Cardiac septum (tissue), 1 donor: ENCODE results near the gene NECTIN4. TPM values are rescaled to one million over a fixed set of nuclear protein-coding genes. Genes with fewer than 3 reads are reported as not detected.

Source experiments
- DNase-seq: peaks from one replicate; pipeline ENCODE4 v3.0.0-alpha.2; 2020; ENCODE audit warnings: low spot score
- intact Hi-C: fragments of 100-400 bp; cut with DNase I; formaldehyde crosslinking; loops from one replicate; pipeline ENCODE4 v1.14.0; 2022
- total RNA-seq: library from RNA; stranded (reverse); fragmentation: NEBNext Ultra II Directional; extraction: Animal tissue kit (Norgen Biotek cat#: 25700); gene quantifications from one replicate; pipeline ENCODE4 v1.2.1, GENCODE V29; 2021
- donor health status: DM: no; HTN: no; CAD: no.

The NECTIN4 gene
- total RNA-seq, 1 donor from 2014 or later = not detected

DNA sequence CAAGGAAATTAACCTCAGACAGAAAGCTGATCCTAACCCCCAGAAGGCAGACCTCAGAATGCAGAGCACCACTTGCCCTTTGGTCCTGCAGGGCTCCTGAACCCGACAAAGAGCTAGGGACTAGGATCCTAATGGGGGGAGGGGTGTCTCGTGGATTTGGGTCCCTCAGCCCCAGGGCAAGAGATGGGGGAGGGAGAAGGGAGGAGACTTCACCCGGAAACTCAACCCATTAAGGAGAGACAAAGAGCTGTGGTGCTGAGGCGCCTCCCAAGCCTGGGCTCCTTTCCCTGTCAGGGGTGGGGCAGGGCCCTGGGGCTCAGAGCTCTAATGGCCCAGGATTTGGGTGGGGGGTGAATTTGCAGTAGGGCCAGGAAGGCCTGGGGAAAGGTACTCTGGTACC is 2.9 kb downstream of the NECTIN4 start:
- no peak for DNase-seq
- intact Hi-C loops = loop anchor here (5.0 kb wide), 1 partner anchor 84 kb away; no protein-coding TSS in a partner anchor

DNA sequence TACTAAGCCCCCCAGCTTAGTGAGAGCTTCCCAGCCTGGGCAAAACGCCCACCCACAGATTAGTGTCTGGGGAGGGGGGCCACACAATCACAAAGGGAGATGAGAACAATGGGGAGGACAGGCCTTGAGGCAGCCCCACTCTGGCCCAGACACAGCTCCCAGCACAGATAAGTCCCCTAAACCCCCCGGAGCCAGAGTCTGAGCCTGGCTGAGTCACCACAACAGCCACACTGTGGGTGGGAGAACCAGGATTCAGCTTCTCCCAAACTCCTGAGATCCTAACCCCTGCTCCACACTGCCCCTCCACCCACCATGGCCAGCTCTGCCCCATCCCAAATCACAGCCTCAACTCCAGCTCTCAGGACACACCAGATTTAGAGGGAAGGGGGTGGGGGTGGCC is 4.2 kb downstream of the NECTIN4 start:
- intact Hi-C loops = loop anchor here (5.0 kb wide), 1 partner anchor 83 kb away; no protein-coding TSS in a partner anchor
- no peak for DNase-seq

DNA sequence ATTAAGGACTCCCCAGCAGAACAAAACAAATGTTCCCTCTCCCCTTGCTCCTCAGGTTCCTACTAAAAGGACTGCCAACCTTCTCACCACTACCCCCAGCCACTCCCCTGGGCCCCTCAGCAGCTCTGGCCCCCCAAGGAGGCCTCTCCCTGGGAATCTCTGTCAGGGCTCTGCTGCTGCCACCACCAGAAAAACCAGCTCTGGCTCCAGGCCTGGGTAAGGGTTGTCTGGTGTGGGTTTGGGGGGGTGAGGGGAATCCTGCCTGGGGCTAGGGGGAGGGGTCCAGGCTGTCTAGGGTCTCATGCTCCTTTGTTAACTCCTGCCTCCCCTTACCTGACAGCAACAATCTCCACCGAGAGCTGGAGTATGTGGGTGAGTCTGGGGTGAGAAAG is 4.8 kb downstream of the NECTIN4 start:
- DNase-seq = no peak
- intact Hi-C loops = no loop called here

DNA sequence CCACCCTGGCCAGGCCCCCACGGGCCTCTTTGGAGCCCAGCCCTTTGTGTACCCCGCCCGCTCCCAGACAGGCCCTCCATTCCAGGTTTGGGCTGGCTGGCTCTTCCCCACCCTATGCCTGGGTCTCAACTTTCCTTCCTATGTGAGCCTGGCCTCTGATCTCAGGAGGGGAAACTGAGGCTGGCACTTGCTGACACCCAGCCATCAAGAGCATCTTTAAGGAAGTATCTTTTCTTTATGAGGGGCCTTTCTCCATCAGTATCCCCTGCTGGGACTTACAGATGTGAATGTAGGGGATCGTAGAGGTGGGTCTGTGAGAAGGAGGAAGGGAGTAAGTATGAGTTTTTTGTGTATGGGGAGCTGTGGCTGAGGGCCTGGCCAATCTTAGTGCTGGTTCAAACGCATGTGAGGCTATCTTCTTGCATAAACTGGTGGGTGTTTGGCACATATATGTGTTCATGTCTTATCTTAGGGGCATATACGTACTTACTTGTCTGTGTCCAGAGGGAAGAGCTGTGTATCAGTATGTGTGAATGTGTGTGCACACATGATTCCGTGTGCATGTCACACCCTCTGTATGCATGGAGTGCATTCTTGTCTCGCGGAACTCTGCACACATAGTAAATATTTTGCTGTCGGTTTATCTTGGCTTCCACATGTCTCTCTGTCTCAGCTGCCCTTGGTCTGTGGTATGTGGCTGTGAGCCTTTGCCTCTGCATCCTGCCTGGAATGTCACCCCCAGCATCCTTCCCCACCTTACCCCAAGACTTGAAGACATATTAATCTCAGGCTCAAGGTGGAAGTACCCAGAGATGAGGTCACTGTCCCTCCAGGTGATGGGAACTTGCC is 5.4 kb downstream of the NECTIN4 start:
- no peak for DNase-seq
- intact Hi-C loops = no loop called here

DNA sequence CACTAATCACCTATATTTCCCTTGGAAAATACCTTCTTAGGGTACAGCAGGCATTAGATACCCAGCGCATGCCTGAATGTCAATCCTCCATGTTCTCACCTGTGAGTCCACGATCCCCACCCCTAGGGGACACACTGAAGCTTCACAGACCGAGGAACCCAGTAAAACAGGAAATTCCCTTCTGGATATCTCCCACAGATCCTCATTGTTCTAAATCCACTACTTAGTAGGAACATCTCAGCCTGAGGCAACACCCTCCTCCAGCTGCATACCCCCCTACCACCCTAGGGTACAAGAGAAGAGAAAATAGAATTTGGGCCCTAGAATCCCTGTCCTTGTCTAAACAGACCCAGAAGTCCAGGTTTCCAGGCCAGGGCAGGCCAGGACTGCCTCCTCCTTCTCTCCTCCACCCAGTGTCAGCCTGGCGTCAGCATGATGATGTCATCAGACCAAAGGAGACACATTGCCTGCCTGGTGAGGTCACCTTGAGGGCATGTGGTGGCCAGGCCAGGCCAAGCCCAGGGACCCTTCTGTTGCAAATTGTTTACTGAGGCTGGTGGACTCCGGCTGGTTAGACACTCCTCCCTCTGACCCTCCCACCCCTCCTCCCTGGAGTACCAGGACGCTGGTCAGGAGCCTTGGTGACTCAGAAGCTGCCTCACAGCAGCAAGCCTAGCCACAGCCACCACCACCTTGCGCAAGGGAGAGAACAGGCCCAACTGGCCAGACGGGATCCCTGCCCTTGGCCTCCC is 6.2 kb downstream of the NECTIN4 start:
- peak; percentile 82 for DNase-seq
- intact Hi-C loops = no loop called here

DNA sequence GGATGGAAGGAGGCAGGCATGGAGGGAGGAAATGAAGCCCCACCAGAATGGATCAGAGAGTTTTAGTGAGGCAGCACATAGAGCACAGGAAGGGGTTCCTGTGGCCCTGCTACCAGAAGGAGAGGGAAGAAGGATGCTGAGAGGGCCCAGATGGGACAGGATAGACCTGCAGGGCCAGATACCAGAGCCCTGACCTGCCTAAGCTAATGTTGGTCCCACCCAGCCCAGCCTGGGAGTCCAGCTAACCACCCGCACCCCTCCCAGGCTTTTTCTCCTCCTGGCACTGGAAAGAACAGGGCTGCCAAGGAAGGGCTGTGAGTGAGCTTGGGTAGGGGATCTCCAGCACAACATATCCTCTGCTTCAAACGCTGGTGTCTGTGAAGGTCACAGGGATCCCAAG is 6.9 kb downstream of the NECTIN4 start:
- DNase-seq = no peak
- intact Hi-C loops = no loop called here

DNA sequence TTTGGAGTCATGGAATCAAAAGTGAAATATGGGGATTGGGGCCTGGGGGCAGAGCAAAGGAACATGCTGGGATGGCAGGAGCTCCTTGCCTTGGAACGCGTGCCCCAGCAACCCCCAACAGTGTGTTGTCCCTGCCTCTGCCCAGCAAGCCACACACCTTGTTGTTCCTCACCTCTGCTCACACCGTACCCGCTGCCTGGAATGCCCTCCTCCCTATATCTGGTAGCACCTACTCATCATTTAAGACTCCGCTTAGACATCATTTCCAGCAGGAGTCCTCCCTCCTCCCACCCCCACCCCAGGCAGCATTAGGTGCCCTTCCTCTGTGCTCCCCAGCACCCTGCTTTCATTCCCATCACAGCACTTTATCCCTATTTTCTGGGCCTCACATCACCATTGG is 7.8 kb downstream of the NECTIN4 start:
- DNase-seq = no peak
- intact Hi-C loops = no loop called here

DNA sequence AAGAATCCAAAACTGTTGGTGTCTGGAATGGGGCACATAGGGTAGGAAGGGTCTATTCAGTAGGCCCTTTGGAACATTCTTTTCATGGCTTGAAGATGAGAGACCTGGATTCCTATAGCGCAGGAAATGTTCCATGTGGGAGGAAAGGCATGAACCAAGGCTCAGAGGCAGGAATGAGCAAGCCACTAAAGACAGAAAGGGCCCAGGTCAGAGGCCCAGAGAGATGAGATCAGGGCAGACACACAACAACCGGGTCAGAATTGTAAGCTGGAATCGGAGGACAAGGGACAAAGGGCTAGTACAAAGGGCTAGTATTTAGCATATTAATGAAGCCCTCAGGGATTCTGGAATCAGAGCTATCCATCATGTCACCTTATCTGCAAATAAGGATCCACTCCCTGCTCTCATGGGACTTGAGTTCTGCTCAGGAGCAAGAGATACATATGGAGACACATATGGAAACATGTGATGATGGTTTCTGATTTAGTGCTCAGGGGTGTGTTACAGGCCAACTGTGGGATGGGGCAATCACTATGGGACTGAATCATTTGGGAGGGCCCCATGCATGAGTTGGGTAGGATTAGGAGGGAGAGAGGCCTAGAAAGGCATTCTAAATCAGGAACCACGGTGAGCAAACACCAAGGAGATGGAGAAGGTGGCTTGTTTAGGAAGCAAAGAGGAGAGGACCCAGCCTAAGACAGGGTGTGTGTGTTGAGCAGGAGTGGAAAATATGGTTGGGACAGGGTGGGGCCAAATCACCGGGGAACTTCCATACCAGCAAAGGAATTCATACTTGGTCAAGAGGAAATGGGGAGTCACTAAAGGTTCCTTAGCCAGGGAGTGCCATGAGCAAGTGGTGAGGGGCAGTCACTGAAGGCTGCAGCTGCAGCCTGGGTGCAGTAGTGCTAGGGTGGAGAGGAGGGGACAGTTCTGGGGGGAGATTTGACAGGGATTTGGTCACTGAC is 8.6 kb downstream of the NECTIN4 start:
- DNase-seq = no peak
- intact Hi-C loops = no loop called here

DNA sequence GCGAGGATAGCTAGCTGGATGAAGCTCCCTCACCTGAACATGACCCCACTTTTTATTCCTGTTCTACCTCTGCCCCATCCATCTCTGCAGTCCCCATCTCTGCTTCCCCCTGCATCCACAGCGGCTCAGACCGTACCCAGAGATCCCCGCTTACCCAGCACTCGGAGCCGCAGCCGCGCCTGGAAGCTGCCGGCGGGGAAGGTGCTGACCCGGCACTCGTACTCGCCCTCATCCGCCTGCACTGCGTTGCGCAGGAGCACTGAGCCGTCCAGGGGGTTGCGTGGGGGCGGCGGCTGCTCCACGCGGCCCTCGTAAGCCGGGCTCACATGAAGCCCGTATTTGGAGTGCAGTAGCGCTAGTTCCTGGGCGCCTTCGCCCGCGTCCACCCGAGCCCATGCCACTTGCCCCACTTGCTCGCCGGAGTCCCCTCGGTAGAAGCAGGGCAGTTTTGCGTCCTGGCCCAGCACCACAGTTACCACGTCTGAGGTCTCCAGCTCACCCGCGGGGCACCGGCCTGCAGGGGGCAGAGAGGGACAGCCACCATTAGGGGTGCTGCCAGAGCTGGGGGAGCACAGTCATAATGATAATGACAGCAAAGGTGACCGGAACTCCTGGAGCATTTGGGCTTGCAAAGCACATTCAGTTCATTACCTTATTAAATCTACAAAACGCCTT is 9.8 kb downstream of the NECTIN4 start:
- intact Hi-C loops = no loop called here
- no peak for DNase-seq

DNA sequence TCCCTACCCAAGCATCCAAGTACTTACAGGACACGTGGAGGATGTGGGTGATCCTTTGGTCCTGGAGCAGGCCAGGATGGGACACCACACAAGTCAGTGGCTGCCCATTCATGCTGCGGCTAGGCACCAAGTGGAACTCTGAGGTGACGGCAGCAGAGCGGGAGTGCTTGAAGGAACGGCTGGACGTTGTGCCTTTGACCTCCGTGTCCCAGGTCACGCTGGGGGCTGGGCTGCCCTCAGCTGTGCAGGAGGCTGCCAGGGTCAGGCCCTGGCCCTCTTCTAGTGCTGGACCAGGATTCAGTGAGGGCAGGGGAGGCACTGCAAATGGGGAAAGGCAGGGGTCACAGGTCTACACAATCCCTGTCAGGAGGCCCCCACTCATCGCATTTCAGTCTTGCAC is 11.9 kb downstream of the NECTIN4 start:
- intact Hi-C loops = no loop called here
- no peak for DNase-seq

DNA sequence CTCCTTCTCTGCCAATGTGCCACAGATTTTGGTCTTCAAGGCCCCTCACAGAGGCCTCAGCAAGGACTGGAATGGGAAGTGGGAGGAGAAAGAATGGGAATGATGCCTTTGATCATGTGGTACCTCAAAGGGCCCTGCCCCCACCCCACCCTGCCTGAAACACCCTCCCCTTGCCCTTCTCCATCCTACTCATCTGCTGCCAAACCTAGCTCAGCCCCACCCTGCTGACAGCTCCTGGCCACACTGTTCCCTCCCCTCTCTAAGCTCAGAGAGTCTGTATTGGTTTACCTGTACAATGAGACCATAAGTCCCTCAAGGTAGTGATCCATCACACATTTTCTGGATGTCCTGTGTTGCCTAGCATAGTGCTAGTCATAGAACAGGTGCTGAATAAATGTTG is 12.9 kb downstream of the NECTIN4 start:
- intact Hi-C loops = no loop called here
- DNase-seq = no peak

DNA sequence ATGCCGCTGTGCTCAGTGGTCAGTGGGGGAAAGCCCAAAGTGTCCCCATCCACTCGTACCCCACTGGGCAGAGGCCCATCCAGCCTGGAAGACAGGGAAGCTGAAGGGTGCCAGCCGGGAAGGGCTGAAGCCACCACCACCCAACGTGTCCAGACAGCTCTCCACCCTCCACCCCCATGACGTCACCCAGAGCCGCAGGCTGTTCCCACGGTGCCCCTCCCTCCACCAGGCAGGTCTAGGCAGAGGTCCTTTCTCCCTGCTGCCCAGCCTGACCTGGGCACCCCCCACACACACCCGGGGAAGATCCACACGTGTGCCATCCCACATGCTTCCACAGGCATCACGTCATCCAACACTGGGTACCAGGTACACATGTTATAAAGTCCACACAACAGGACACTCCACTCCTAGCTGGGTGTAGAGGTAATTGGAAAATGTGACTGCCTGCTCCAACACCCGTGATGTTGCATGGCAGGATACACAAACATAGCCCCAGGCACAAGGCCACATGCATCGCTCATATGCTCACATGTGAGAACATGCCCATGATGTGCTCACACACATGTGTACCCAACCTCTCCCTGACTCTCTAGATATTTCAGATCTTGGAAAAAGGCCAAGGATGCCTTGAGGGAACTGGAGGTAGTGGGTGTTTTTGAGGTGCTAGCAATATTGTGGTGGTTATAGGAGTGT is 14.5 kb downstream of the NECTIN4 start:
- intact Hi-C loops = no loop called here
- DNase-seq = no peak

DNA sequence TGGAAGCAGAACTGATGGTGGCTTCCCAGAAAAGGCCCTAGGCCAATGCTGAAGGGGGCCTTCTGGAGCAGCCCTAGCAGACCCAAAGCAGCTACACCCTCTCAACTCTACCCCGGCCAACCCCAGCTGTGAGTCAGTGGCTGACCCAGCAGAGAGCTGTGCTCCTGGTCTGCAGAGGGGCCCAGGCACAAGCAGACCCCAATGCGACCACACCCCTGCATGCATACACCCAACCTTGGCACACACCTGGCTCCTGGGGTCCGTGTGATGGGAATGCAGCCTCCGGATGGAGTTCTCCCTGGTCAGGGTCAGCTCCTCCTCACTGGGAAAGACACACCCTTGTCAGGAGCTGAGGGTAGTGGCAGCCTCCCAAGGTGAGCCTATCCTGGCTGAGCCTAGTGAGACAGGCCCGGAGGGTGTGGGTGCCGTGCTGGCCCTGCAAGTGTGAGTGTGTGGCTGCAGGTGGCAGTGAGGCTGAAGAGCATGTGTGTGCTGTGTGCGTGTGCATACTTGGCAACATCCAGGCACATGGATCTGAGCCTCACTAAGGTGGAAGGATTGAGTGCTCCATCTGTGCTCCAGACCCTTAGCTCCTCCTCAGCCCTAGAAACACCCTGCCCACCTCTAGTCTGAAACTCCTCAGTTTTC is 15.8 kb downstream of the NECTIN4 start:
- no peak for DNase-seq
- intact Hi-C loops = no loop called here

DNA sequence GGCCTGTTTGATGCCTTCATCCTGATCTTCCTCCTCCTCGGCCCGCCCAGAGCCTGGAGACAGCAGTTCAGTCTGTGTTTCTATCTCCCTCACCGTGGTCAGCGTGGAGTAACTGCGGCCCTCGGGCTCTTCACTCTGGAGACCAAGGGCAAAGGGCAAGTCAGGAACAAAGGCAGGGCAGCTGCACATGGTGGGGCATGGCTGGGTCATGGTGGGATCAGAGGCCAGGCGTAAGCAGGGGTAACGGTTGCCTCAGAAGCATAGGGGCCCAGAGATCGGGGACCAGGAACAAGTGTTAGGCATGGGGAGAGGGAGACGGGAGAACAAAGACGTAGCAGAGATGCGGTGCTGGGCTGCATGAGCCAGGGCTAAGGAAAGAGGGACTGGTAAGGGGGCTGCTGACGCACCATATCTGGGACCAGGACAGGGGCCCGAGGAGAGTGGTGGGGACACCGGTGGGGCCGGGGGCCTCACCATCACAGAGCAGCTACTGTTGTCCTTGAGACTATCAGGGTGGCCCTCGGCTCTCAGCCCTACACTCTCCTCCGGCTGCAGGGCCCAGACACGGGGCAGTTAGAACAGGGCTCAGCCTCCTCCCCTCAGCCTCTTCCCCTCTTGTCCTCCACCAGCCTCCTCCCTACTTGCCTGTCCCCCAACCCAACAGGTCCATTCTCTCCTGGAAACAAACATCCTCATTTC is 16.5 kb downstream of the NECTIN4 start:
- DNase-seq = no peak

DNA sequence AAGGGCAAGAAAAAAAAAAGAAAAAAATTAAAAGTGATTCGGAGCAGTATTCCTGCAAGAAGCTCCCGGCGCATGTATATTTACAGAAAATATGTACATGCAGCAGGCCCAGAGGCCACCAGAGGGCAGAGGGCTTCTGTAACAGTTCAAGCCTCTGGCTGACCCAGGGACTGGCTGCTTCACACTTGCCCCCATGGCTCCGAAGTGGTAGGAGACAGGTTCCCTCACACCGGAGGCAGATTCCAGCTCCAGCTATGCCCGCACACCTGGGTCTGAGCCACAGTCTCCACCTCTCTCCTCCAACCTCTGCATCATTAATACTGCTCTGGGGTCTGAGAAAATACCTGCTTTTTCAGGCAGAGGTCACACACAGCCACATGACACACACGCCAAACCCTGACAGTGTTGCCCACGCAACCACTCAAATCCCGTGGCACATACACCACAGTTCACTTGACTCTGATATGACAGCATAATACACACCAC is 17.4 kb downstream of the NECTIN4 start:
- intact Hi-C loops = no loop called here
- DNase-seq = peak; percentile 83

More for the DNA sequence above, 16.5 kb downstream of the NECTIN4 start:
- intact Hi-C loops = no loop called here

DNA sequence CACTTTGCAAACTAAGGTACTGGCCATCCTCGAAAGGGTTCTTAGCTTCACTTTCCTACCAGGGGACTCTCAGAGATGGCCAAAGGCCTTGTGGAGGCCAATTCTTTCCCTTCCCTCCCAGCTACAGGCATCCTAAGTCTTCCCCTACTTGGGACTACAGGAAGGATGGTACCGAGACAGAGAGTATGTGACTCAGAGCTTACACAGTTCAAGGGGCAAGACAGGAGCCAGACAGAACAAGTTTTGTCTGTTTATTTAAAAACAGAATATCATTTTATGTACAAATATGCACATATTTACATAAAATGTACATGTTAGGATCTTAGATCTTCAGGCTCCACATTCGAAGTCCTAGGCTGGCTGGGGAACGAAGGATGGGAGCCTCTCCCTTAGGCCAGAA is 18.6 kb downstream of the NECTIN4 start:
- DNase-seq = no peak
- intact Hi-C loops = no loop called here

DNA sequence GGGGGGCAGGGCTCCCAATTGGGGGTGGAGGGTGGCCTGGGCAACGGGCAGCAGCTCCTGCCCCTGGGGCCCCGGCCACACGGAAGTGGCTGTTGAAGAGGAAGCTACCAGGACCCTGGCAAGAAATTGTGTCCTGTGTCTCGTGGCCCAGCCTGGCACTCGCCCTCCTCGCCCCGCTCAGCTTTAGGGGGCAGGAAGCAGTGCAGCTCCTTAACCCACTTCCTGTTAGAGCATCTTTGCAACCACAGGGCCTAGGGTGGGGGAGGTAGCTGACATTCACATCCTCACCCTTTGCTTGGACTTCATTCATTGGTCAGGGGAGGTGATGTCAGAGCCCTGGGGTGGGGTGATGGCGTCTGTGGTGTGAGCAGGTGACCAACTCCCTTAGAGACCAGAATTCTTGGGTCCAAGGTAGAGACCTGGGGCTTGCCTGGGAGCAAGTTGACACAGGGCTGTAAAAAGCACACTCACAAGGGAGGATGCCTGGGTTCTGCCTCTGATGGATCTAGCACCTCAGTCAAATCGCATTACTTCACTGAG is 19.6 kb downstream of the NECTIN4 start, which contains the start of gene ARHGAP30:
Gene ARHGAP30, minus strand, starts transcription at position 161 of the 540 bp plus-strand sequence. CDS start 267 bp downstream, outside the sequence.
- DNase-seq = peak; percentile 91
- intact Hi-C loops = no loop called here
